Ectodermal cell (in vitro differentiated cells): ENCODE data around the gene CST9.

ENCODE experiments used
- H3K27ac ChIP-seq: 2 replicates; pipeline ENCODE4 v1.7.0; 2013; ENCODE audit warnings: mild to moderate bottlenecking, low read depth, low read length; ENCODE audit not compliant: insufficient read depth, poor library complexity, severe bottlenecking
- H3K27me3 ChIP-seq: 2 replicates; pipeline ENCODE4 v1.7.0; 2013; ENCODE audit warnings: mild to moderate bottlenecking, low read length; ENCODE audit not compliant: insufficient read depth, control insufficient read depth, poor library complexity, severe bottlenecking
- H3K36me3 ChIP-seq: one replicate; pipeline ENCODE4 v1.7.0; 2013; ENCODE audit warnings: low read length; ENCODE audit not compliant: control insufficient read depth, insufficient read depth
- H3K4me1 ChIP-seq: one replicate; pipeline ENCODE4 v1.7.0; 2013; ENCODE audit warnings: low read length; ENCODE audit not compliant: control insufficient read depth, insufficient read depth
- H3K4me3 ChIP-seq: 2 replicates; pipeline ENCODE4 v1.7.0; 2013; ENCODE audit warnings: low read depth, low read length, control low read depth; ENCODE audit not compliant: insufficient read depth
- H3K9me3 ChIP-seq: 2 replicates; pipeline ENCODE4 v1.7.0; 2013; ENCODE audit warnings: mild to moderate bottlenecking, low read length, moderate library complexity; ENCODE audit not compliant: control insufficient read depth
- WGBS, 2 experiments: methylation state at CpG; one replicate each; pipeline ENCODE4 v1.1.7; 2013; ENCODE audit warnings: missing lambda C conversion rate in 2 of 2; 5-methylcytosine and 5-hydroxymethylcytosine counted together

Gene CST9

DNA sequence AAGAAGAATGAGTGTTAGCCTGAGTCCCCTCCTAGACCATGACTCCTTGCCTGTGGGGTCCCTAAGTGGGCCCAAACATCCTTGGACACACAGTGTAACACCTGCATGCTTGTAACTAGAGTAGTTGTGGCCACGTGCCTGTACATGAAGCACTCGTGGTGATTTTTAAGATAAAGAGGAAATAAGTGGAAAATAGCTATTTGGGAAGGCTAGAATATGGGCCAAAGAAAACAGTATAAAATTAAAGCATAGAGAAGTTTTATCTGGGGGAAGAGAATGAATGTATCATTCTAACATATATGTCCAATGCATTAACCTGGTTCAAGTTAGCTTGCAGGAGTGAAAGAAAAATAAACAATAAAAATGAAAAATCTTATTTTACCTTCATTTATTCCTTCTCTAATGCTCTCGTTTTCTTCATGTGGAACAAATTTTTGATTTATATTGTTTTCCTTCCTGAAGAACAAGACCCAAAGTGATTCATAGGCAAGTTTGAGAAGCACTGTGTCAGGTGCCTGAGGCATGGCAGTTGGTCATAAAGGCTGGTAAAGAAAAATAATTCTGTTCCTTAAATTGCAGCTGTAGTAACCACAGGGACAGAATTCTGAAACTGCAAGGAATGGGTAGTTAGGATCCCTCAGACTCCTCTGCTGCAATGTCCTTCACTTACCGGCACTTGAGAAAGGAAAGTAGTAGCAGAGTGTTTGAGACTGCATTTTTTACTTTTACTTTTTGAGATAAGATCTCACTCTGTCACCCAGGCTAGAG lies 40.6 kb upstream of the CST9 start:
- H3K4me3 ChIP-seq, result no peak overlapping the region
- no peak overlapping the region for H3K27ac ChIP-seq
- H3K27me3 ChIP-seq, result no peaks in the 10 kb centered on the region
- WGBS, 2 experiments, result 92% methylated on average over 4 of the region's 4 CpGs
- H3K36me3 ChIP-seq, result no peaks in the 10 kb centered on the region
- H3K9me3 ChIP-seq, result no peaks in the 10 kb centered on the region
- H3K4me1 ChIP-seq, result no peaks in the 10 kb centered on the region

DNA sequence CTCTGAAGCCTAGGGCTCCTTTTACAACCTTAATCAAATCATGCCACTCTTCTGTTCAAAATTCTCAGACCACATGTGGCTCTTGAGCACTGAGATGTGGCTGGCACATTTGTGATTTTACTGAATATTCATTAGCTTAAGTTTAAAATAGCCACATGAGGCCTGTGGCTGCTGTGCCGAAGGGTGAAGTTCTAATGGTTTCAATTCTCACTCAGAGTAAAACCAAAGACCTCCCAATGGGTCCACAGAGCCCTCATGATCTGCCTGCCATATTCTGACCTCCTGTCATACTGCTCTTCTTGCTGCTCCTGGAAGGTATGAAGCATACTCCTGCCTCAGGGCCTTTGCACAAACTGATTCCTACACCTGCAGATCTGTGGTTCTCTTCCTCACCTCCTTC lies 39.9 kb upstream of the CST9 start:
- 95 to 98% methylated on average over 1 of the region's 1 CpG for WGBS, 2 experiments

GRCh38 chr20:23644164-23644563 lies 38.4 kb upstream of the CST9 start:
- Histone ChIP-seq H3K27ac (no peak overlapping the region), H3K27me3 (no peaks in the 10 kb centered on the region), H3K9me3 (no peaks in the 10 kb centered on the region), H3K36me3 (no peaks in the 10 kb centered on the region), H3K4me1 (no peaks in the 10 kb centered on the region), H3K4me3 (no peak overlapping the region)
- 95 to 98% methylated on average over 7 of the region's 7 CpGs for WGBS, 2 experiments

More for the DNA sequence above, 39.9 kb upstream of the CST9 start:
- Histone ChIP-seq H3K36me3 (no peaks in the 10 kb centered on the region), H3K4me1 (no peaks in the 10 kb centered on the region), H3K27me3 (no peaks in the 10 kb centered on the region), H3K27ac (no peak overlapping the region), H3K9me3 (no peaks in the 10 kb centered on the region), H3K4me3 (no peak overlapping the region)

DNA sequence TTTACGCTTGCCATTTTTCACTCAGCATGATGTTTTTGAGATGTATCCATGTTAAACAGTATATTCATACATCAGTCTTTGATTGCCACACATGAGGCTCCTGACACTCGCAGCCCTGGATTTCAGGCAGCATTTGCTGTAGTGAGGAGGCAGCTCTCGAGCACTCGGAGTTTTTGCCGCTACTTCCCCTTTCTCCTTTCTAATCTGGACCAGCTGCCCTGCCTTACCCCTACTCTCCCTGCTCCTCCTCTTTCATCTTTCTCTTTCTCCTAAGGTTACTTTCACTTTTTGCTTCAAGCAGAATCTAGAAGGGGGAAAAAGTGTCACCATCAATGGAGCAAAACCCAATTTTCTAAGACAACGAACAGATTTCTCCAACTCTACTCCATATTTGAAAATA lies 37.9 kb upstream of the CST9 start:
- H3K4me3 ChIP-seq, result no peak overlapping the region
- no peaks in the 10 kb centered on the region for H3K4me1 ChIP-seq
- WGBS, 2 experiments, result 83 to 86% methylated on average over 5 of the region's 6 CpGs
- H3K36me3 ChIP-seq, result no peaks in the 10 kb centered on the region
- H3K9me3 ChIP-seq, result no peaks in the 10 kb centered on the region
- H3K27me3 ChIP-seq, result no peaks in the 10 kb centered on the region
- H3K27ac ChIP-seq, result no peak overlapping the region

DNA sequence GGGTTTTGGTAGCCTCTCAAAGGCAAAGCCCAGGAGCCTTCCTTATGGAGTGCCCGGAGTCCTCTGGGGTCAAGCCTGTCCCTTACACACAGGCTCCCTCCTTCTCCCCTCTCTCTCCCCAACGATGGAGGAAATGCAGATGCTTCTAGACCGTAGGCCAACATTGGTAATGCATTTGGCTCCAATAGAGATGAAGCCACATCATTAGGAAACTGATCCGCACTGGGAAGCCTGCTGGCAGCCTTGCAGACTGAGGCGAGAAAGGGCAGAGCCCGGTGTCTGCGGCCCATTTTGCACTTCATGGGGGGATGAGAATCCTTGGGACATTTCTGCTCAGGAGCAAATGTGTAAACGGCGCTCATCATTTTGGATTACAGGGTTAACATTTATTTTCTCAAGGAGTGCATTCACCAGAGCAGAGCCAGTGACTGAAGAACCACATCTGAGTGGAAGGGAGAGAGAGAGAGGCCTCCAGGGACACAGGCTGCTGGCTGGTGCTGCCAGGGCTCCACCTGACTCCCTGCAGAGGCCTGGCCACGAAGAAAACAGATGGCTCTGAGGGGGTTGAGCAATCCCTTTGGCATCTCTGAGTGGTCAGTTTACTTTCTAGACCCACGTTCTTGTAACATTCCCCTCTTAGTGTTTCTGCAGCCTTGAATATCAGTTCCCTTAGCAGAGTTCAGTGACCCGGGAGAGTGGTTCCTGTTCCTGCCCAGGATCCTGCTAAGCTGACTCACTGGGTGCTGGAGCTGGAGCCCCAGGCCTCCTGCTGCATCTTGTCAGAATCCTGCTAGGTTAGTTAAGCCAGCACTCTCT lies 36.4 kb upstream of the CST9 start:
- Histone ChIP-seq H3K4me1 (no peaks in the 10 kb centered on the region), H3K27me3 (no peaks in the 10 kb centered on the region), H3K36me3 (no peaks in the 10 kb centered on the region), H3K4me3 (no peak overlapping the region), H3K27ac (no peak overlapping the region), H3K9me3 (no peaks in the 10 kb centered on the region)
- WGBS, 2 experiments, result 74 to 76% methylated on average over 12 of the region's 12 CpGs

DNA sequence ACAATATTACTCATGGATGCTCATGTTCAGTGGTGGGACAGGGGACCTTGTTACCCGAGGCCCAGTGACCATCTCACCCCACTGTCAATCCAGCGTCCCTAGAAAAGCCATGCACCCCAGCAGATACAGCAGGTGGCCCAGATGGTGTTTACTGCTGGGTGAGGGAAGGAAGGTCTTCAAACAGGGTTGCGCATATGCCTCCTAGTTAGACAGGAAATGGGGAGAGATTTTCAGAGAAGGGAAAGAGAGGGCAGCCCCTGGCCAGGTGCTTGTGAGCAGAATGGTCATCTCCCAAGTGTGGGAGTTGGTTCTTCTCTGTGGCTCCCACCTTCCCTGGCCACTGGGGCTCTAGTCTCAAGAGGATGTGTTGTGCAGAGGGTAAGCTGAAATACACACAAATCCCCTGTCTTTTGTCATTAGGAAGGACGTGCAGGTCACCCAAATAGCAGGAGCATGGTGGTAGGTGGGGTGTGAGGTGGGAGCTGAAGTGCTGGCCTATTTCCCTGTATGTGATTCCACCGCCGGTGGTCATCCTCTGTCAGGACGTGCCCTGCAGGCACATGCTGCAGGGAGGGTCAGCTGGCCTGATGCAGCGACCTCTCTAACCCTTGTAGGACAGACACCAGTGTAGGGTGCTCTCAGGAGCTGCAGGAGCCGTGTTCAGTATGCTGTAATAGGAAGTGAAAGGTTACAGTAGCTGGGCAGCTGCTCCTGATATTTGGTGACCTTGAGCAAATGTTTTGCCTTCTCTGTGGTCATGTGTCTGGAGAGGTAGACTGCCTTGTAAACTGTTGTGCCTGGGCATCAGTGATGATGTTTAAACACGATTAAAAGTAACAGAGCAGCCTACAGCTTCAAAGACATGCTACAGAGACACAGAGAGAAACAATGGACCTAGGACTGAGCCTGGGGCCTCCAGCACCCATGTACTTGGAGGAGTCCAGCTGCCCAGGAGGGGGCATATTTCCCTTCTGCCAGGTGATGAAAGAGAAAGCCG lies 35.3 kb upstream of the CST9 start:
- Histone ChIP-seq H3K4me3 (no peak overlapping the region), H3K4me1 (peaks cover 6% of the 10 kb centered on the region), H3K27ac (no peak overlapping the region), H3K27me3 (peaks cover 10% of the 10 kb centered on the region), H3K9me3 (no peaks in the 10 kb centered on the region), H3K36me3 (no peaks in the 10 kb centered on the region)
- 86% methylated on average over 11 of the region's 11 CpGs for WGBS, 2 experiments

- 84 to 86% methylated on average over 8 of the region's 8 CpGs for WGBS, 2 experiments
- no peak overlapping the region for H3K4me3 ChIP-seq
- H3K4me1 ChIP-seq, result peaks cover 6% of the 10 kb centered on the region
- H3K27ac ChIP-seq, result no peak overlapping the region
- H3K27me3 ChIP-seq, result peaks cover 11% of the 10 kb centered on the region
- H3K36me3 ChIP-seq, result no peaks in the 10 kb centered on the region
- no peaks in the 10 kb centered on the region for H3K9me3 ChIP-seq
Measured at GRCh38 chr20:23640018-23640601, 34.4 kb upstream of the CST9 start.

DNA sequence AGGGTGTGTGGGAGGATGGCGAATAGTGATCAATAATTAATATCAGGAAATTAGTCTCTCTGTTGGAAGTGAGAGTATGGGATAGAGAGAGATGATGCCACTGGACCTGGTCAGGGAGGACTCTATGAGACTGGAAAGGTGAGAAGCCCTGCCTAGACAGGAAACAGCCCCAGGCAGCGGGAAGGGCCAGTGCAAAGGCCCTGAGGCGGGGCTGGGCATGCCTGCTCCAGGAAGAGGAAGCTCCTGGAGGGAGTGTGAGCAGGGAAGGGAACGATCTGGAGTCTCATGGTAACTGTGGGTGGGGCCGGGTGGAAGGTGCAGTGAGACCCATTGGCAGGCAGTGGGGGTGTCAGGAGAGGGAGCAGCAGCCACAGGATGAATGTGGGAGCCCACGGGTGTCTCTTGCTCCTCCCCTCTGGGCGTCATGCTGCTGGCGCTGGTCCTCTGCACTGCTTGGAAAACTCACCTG lies 33.8 kb upstream of the CST9 start:
- Histone ChIP-seq H3K4me3 (no peak overlapping the region), H3K9me3 (no peaks in the 10 kb centered on the region), H3K27ac (no peak overlapping the region), H3K27me3 (peaks cover 11% of the 10 kb centered on the region), H3K36me3 (no peaks in the 10 kb centered on the region), H3K4me1 (peaks cover 6% of the 10 kb centered on the region)
- WGBS, 2 experiments, result 90 to 91% methylated on average over 8 of the region's 8 CpGs

DNA sequence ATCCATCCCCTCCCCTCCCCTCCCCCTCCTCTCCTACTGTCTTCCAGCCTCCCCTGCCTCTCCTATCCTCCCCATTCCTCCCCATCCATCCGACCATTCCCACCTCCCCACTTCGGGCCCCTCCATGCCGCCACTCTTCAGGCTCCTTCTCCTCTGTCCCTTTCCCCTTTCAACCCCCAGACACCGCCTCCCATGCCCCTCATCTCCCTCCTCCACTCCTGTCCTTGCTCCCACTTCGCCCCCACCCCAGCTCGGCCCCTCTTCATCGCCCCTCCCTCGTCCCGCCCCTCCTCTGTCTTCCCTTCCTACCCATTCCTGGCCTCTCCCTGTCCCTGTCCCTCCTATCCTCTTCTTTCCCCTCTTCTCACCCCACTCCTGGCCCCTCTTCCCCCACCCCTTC lies 32.6 kb upstream of the CST9 start:
- no peak overlapping the region for H3K27ac ChIP-seq
- WGBS, 2 experiments, result 53 to 60% methylated on average over 9 of the region's 9 CpGs
- no peaks in the 10 kb centered on the region for H3K36me3 ChIP-seq
- H3K27me3 ChIP-seq, result peaks cover 11% of the 10 kb centered on the region
- peaks cover 6% of the 10 kb centered on the region for H3K4me1 ChIP-seq
- H3K9me3 ChIP-seq, result no peaks in the 10 kb centered on the region
- no peak overlapping the region for H3K4me3 ChIP-seq
